HL-60 (cell line): ENCODE measurements around the gene ZNF664.

Experiments
- DNase-seq, 2 experiments: peaks; one replicate each; pipeline ENCODE4 v3.0.0-alpha.2; 2010 to 2020; ENCODE audit warnings: low read depth in 1 of 2, low spot score in 1 of 2
- H3K27ac ChIP-seq: fragments of 250-450 bp; sonication (Bioruptor Pico); replicated peaks from 2 replicates; pipeline ENCODE4 v1.5.1; 2020; ENCODE audit warnings: mild to moderate bottlenecking, moderate library complexity
- H3K27me3 ChIP-seq: fragments of 250-450 bp; sonication (Bioruptor Pico); 2 replicates; pipeline ENCODE4 v1.5.1; 2021; ENCODE audit warnings: mild to moderate bottlenecking, moderate library complexity; ENCODE audit not compliant: insufficient read depth, poor library complexity, severe bottlenecking
- H3K4me3 ChIP-seq: replicated peaks from 2 replicates; pipeline ENCODE4 v1.5.1; 2011; ENCODE audit warnings: mild to moderate bottlenecking, control low read depth, low read length; ENCODE audit not compliant: insufficient read depth
- CTCF ChIP-seq: IDR thresholded peaks from one replicate; pipeline ENCODE4 v1.5.1; 2011; ENCODE audit warnings: low read length, control low read depth, inconsistent platforms; ENCODE audit not compliant: insufficient read depth
- GABPA ChIP-seq: IDR thresholded peaks from 2 replicates; pipeline ENCODE4 v1.6.1; 2012; ENCODE audit warnings: low read depth
- POLR2AphosphoS5 ChIP-seq: IDR thresholded peaks from 2 replicates; pipeline ENCODE4 v1.6.1; 2012; ENCODE audit warnings: low read depth
- REST ChIP-seq: IDR thresholded peaks from 2 replicates; pipeline ENCODE4 v1.6.1; 2012; ENCODE audit warnings: low read depth; ENCODE audit not compliant: insufficient replicate concordance
- SPI1 ChIP-seq: IDR thresholded peaks from 2 replicates; pipeline ENCODE4 v1.6.1; 2012; ENCODE audit warnings: low read depth, mild to moderate bottlenecking, borderline replicate concordance
- long read RNA-seq: library from polyadenylated mRNA; unstranded; transcript quantifications from one replicate; pipeline ENCODE4 v2.0.0, GENCODE V29; 2020

Gene ZNF664
- long read RNA-seq, full-length matches to known transcripts, result 12 of 19 reads
- long read RNA-seq, partial matches to known transcripts, result 1 of 19 reads
- long read RNA-seq, other reads (novel, unspliced or antisense), result 6 of 19 reads

- TF ChIP-seq CTCF (no peak), POLR2AphosphoS5 (no peak), GABPA (no peak), REST (no peak), SPI1 (no peak)
- H3K27ac ChIP-seq, result no peak within 1 kb of the TSS
- no peaks in the 10 kb centered on the region for H3K27me3 ChIP-seq
- H3K4me3 ChIP-seq, result peak within 1 kb of the TSS; percentile 82
- DNase-seq, result peak; percentile 46 to 76
Observed at GRCh38 chr12:123972457-123973401, at the start of gene ZNF664, which contains the start of gene CCDC92. TSS of gene ZNF664 (plus strand) at chr12:123973215. CDS start at chr12:124012145, 38,930 bp downstream. TSS of gene CCDC92 (minus strand) at chr12:123972831. CDS start at chr12:123944305, 28,526 bp downstream.

GRCh38 chr12:123923927-123924326 lies 49.1 kb upstream of the ZNF664 start:
- H3K4me3 ChIP-seq, result no peak overlapping the region
- TF ChIP-seq SPI1, result peak; percentile 26; the same call in 1 of the 2 replicates
- no peak for TF ChIP-seq REST
- H3K27me3 ChIP-seq, result peaks cover under 1% of the 10 kb centered on the region
- no peak for DNase-seq
- no peak overlapping the region for H3K27ac ChIP-seq

- no peak overlapping the region for H3K27ac ChIP-seq
- no peak for DNase-seq
- H3K27me3 ChIP-seq, result peaks cover 2% of the 10 kb centered on the region
- TF ChIP-seq REST (no peak), GABPA (no peak), SPI1 (no peak)
- no peak overlapping the region for H3K4me3 ChIP-seq
Observed at GRCh38 chr12:123924539-123924938, 48.5 kb upstream of the ZNF664 start.
